Esophagus muscularis mucosa (tissue), 4 donors: ENCODE measurements around the gene CSN2. TPM values are rescaled to one million over a fixed set of nuclear protein-coding genes. Genes with fewer than 3 reads are reported as not detected.

Source experiments
- DNase-seq: peaks from one replicate; pipeline ENCODE4 v3.0.0-alpha.2; 2017; ENCODE audit errors: extremely low spot score
- H3K27ac ChIP-seq, 4 donors: fragments of 200-600 bp; sonication (generic); replicated peaks in 1 of 4; 1 replicate in 3 of 4; 2 replicates in 1 of 4; pipeline ENCODE4 v1.5.1; 2016 to 2019; ENCODE audit warnings: mild to moderate bottlenecking in 1 of 4
- H3K27me3 ChIP-seq, 4 donors: fragments of 200-600 bp; sonication (generic); one replicate each; pipeline versions ENCODE4 v1.5.1 to v1.6.0; 2016 to 2019
- H3K36me3 ChIP-seq, 4 donors: fragments of 200-600 bp; sonication (generic); one replicate each; pipeline ENCODE4 v1.5.1; 2016 to 2019
- H3K4me1 ChIP-seq, 4 donors: fragments of 200-600 bp; sonication (generic); one replicate each; pipeline ENCODE4 v1.5.1; 2016 to 2019
- H3K4me3 ChIP-seq, 4 donors: fragments of 200-600 bp; sonication (generic); 1 replicate in 2 of 4; 2 replicates in 2 of 4; pipeline ENCODE4 v1.5.1; 2016 to 2019; ENCODE audit warnings: mild to moderate bottlenecking in 4 of 4, moderate library complexity in 1 of 4
- H3K9me3 ChIP-seq, 4 donors: fragments of 200-600 bp; sonication (generic); 1 replicate in 3 of 4; 2 replicates in 1 of 4; pipeline ENCODE4 v1.5.1; 2016 to 2019
- EP300 ChIP-seq: sonication (generic); formaldehyde crosslinking; IDR thresholded peaks from one replicate; pipeline ENCODE4 v1.6.1; 2017; ENCODE audit warnings: antibody characterized with exemption
- POLR2A ChIP-seq: fragments of 450-650 bp; IDR thresholded peaks from one replicate; pipeline ENCODE4 v1.6.1; 2017; ENCODE audit warnings: antibody characterized with exemption, moderate library complexity, mild to moderate bottlenecking, low read depth
- POLR2AphosphoS5 ChIP-seq, 2 donors: sonication (generic); formaldehyde crosslinking; IDR thresholded peaks; one replicate each; pipeline ENCODE4 v1.6.1; 2017; ENCODE audit warnings: antibody characterized with exemption in 2 of 2
- WGBS: methylation state at CpG from one replicate; pipeline ENCODE4 v1.1.5; 2018; 5-methylcytosine and 5-hydroxymethylcytosine counted together
- intact Hi-C: fragments of 100-400 bp; cut with DNase I; formaldehyde crosslinking; loops from one replicate; pipeline ENCODE4 v1.15.1; 2023
- total RNA-seq, 4 donors: library from RNA; depleted of rRNA; stranded (reverse); fragments of >200 nt; gene quantifications; one replicate each; pipeline versions ENCODE4 v1.1.0 to v1.2.1, GENCODE V29; 2016
- TF ChIP-seq, protein P1 (sequence below), 3 experiments: fragments of 200-600 bp in 2 of 3; fragments of 450-650 bp in 1 of 3; sonication (generic) in 2 of 3; IDR thresholded peaks; one replicate each; pipeline ENCODE4 v1.5.1; 2017 to 2019; ENCODE audit warnings: antibody characterized with exemption in 3 of 3, mild to moderate bottlenecking in 2 of 3, moderate library complexity in 1 of 3

CSN2 gene
- total RNA-seq, 4 donors from 2014 or later = not detected

DNA sequence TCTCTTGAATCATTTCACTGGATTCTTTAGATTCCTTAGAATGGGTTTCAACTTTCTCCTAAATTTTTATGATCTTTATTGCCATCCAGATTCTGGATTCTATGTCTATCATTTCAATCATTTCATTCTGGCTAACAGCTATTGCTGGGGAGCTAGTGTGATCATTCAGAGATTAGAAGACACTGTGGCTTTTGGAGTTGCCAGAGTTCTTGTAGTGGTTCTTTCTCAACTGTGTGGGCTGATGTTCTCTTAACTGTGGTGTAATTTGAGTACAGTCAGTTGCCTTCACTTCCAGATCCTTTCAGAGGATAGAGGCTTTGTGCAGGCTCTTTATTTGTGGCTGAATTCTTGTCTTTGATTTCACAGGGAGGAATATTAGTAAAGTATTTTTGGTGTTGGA is 12.1 kb upstream of the CSN2 start:
- intact Hi-C loops = no loop called here
- no peak for DNase-seq
- no peaks in the 10 kb centered on the region for H3K27me3 ChIP-seq
- H3K27ac ChIP-seq = no peak overlapping the region
- H3K9me3 ChIP-seq = no peaks in the 10 kb centered on the region
- H3K4me1 ChIP-seq = no peaks in the 10 kb centered on the region
- no peaks in the 10 kb centered on the region for H3K36me3 ChIP-seq
- TF ChIP-seq POLR2A = no peak
- no peak for TF ChIP-seq POLR2AphosphoS5 (IDR thresholded peaks at IDR 0.05)
- TF ChIP-seq EP300 = no peak
- TF ChIP-seq, protein P1, sequence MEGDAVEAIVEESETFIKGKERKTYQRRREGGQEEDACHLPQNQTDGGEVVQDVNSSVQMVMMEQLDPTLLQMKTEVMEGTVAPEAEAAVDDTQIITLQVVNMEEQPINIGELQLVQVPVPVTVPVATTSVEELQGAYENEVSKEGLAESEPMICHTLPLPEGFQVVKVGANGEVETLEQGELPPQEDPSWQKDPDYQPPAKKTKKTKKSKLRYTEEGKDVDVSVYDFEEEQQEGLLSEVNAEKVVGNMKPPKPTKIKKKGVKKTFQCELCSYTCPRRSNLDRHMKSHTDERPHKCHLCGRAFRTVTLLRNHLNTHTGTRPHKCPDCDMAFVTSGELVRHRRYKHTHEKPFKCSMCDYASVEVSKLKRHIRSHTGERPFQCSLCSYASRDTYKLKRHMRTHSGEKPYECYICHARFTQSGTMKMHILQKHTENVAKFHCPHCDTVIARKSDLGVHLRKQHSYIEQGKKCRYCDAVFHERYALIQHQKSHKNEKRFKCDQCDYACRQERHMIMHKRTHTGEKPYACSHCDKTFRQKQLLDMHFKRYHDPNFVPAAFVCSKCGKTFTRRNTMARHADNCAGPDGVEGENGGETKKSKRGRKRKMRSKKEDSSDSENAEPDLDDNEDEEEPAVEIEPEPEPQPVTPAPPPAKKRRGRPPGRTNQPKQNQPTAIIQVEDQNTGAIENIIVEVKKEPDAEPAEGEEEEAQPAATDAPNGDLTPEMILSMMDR (IDR thresholded peaks at IDR 0.05) = no peak
- H3K4me3 ChIP-seq = no peak overlapping the region

DNA sequence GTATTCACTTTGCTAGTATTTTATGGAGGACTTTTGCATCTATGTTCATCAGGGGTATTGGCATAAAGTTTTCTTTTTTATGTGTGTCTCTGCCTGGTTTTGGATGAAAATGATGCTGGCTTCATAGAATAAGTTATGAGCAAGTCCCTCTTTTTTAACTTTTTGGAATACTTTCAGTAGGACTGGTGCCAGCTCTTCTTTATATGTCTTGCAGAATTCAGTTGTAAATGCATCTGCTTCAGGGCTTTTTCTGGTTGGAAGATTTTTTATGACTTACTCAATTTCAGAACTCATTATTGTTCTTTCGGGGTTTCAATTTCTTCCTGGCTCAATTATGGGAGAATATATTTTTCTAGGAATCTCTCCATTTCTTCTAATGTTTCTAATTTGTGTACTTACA is 9.1 kb upstream of the CSN2 start:
- H3K27me3 ChIP-seq = no peaks in the 10 kb centered on the region
- no peaks in the 10 kb centered on the region for H3K36me3 ChIP-seq
- no peak for DNase-seq
- 69% methylated on average over 1 of the region's 1 CpG for WGBS
- H3K4me3 ChIP-seq = no peak overlapping the region
- H3K4me1 ChIP-seq = no peaks in the 10 kb centered on the region
- intact Hi-C loops = no loop called here
- H3K9me3 ChIP-seq = no peaks in the 10 kb centered on the region
- no peak for TF ChIP-seq POLR2AphosphoS5 (IDR thresholded peaks at IDR 0.05)
- TF ChIP-seq, protein P1 (IDR thresholded peaks at IDR 0.05) = no peak
- no peak for TF ChIP-seq POLR2A
- no peak for TF ChIP-seq EP300
- no peak overlapping the region for H3K27ac ChIP-seq

DNA sequence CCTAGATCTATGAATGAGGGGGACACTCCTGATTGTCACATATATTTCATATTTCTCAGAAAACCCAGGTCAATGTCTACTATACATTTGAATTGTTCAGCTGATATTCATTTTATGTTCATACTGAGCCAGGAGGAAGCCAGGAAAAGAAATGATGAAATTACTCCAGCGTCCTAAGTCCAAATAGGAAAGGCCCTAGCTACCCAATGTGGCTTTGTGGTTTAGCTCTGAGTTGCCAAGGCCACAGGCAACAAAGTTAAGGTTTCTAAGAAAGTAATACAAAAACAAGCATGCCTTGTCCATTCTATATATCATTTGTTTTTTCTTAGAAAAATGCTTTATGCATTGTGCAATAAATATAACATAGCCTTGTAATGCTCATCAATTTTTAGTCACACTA is 4.5 kb upstream of the CSN2 start:
- TF ChIP-seq POLR2AphosphoS5 (IDR thresholded peaks at IDR 0.05) (no peak), POLR2A (no peak), EP300 (no peak)
- TF ChIP-seq, protein P1 (IDR thresholded peaks at IDR 0.05) = no peak
- no peaks in the 10 kb centered on the region for H3K27me3 ChIP-seq
- WGBS = 74% methylated on average over 1 of the region's 1 CpG

DNA sequence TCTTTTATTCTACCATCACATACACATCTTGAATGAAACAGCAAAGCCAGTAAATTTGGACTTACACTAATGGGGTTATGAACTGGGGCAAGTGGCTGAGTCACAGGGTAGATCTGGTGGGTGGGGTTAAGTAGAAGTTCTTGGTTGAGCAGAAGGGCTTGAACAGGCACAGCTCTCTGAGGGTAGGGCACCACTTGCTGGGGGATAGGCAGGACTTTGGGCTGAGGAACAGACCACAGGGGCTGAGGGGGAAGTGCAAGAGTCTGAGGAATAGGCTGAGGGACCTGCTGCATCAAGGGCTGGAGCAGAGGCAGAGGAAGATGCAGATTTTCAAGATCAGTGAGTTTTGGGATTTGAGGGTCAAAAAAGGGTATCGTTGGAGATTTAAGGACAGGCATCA is 8.3 kb downstream of the CSN2 start:
- TF ChIP-seq EP300 (no peak), POLR2AphosphoS5 (IDR thresholded peaks at IDR 0.05) (no peak), POLR2A (no peak)
- TF ChIP-seq, protein P1 (IDR thresholded peaks at IDR 0.05) = no peak
- no peaks in the 10 kb centered on the region for H3K36me3 ChIP-seq
- intact Hi-C loops = no loop called here
- 90% methylated on average over 1 of the region's 1 CpG for WGBS
- no peaks in the 10 kb centered on the region for H3K4me1 ChIP-seq
- no peaks in the 10 kb centered on the region for H3K27me3 ChIP-seq
- no peaks in the 10 kb centered on the region for H3K9me3 ChIP-seq
- no peak for DNase-seq
- H3K4me3 ChIP-seq = no peak overlapping the region
- no peak overlapping the region for H3K27ac ChIP-seq

More for the DNA sequence above, 4.5 kb upstream of the CSN2 start:
- Histone ChIP-seq H3K4me1 (no peaks in the 10 kb centered on the region), H3K9me3 (no peaks in the 10 kb centered on the region), H3K27ac (no peak overlapping the region), H3K4me3 (no peak overlapping the region), H3K36me3 (no peaks in the 10 kb centered on the region)
- intact Hi-C loops = no loop called here
- no peak for DNase-seq

DNA sequence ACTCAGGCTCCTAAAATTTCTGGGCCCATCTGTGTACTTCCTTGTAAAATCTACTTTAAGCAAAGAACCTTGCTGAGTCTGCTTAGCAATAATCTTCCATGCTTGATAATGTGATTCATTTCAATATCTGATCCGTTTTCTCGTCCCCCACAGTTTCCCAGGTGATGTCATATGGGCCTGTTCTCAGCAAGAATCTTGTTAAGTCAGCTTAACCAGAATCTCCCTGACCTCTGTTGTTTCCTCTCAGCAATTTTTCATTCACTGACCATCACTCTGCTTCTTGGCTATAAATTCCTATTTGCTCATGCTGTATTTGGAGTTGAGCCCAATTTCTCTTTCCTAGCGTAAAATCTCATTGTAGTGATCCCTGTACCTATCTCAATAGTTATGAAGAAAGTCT is 13.9 kb downstream of the CSN2 start:
- intact Hi-C loops = no loop called here
- Histone ChIP-seq H3K9me3 (no peaks in the 10 kb centered on the region), H3K27ac (no peak overlapping the region), H3K4me1 (no peaks in the 10 kb centered on the region), H3K36me3 (no peaks in the 10 kb centered on the region), H3K27me3 (no peaks in the 10 kb centered on the region), H3K4me3 (no peak overlapping the region)
- no peak for DNase-seq
- TF ChIP-seq, protein P1 (IDR thresholded peaks at IDR 0.05) = no peak
- TF ChIP-seq POLR2A = no peak
- TF ChIP-seq EP300 = no peak
- no peak for TF ChIP-seq POLR2AphosphoS5 (IDR thresholded peaks at IDR 0.05)
- 52% methylated on average over 3 of the region's 3 CpGs for WGBS
